WTC11 (cell line): Measurements from ENCODE around the gene MYO18B. TPM values are rescaled to one million over a fixed set of nuclear protein-coding genes. Genes with fewer than 3 reads are reported as not detected.

Source experiments
- ATAC-seq: fragments of 200-7000 bp; cut with Tn5 transposase; 2 replicates; pipeline ENCODE4 v1.10.0; 2021; ENCODE audit warnings: mild to moderate bottlenecking, moderate library complexity
- CTCF ChIA-PET: fragments of 300-600 bp; sonication (Branson Sonifier 250); formaldehyde crosslinking; loops from one replicate; lab custom pipeline; 2021; ENCODE audit warnings: antibody characterized with exemption; lab: Charles Lee
- POLR2A ChIA-PET: fragments of 350-600 bp; sonication (Branson Sonifier 250); formaldehyde crosslinking; loops from one replicate; lab custom pipeline; 2021; ENCODE audit warnings: antibody characterized with exemption; lab: Charles Lee
- DNase-seq: peaks from one replicate; pipeline ENCODE4 v3.0.0; 2021; ENCODE audit warnings: low spot score
- H3K27ac Mint-ChIP-seq: 2 replicates; pipeline ENCODE4 v1.8.0; 2021; ENCODE audit warnings: mixed read lengths
- H3K27me3 Mint-ChIP-seq: 2 replicates; pipeline ENCODE4 v1.8.0; 2021; ENCODE audit warnings: low read depth, mild to moderate bottlenecking, moderate library complexity, mixed read lengths
- H3K36me3 Mint-ChIP-seq: 2 replicates; pipeline ENCODE4 v1.8.0; 2021; ENCODE audit warnings: mixed read lengths
- H3K4me1 Mint-ChIP-seq: 2 replicates; pipeline ENCODE4 v1.8.0; 2022; ENCODE audit warnings: mixed read lengths
- H3K4me3 Mint-ChIP-seq: 2 replicates; pipeline ENCODE4 v1.8.0; 2021; ENCODE audit warnings: mild to moderate bottlenecking, moderate library complexity, mixed read lengths
- H3K9me3 Mint-ChIP-seq: 2 replicates; pipeline ENCODE4 v1.8.0; 2021; ENCODE audit warnings: mixed read lengths
- CREM ChIP-seq: sonication (generic); formaldehyde crosslinking; IDR thresholded peaks from 2 replicates; pipeline ENCODE4 v1.8.1; 2022; ENCODE audit warnings: mild to moderate bottlenecking, missing genetic modification reagents, moderate library complexity
- E2F4 ChIP-seq: sonication (generic); formaldehyde crosslinking; IDR thresholded peaks from 2 replicates; pipeline ENCODE4 v1.8.1; 2022; ENCODE audit warnings: low read depth, mild to moderate bottlenecking, moderate library complexity, missing genetic modification reagents, borderline replicate concordance
- ERG ChIP-seq: fragments of 250-450 bp; sonication (Bioruptor Pico); IDR thresholded peaks from 2 replicates; pipeline ENCODE4 v1.8.0; 2021; ENCODE audit warnings: mild to moderate bottlenecking
- ESRRA ChIP-seq: sonication (generic); formaldehyde crosslinking; IDR thresholded peaks from 2 replicates; pipeline ENCODE4 v1.8.1; 2022; ENCODE audit warnings: mild to moderate bottlenecking, missing genetic modification reagents, borderline replicate concordance
- FOXP4 ChIP-seq: sonication (generic); formaldehyde crosslinking; IDR thresholded peaks from 2 replicates; pipeline ENCODE4 v1.8.0; 2022; ENCODE audit warnings: mild to moderate bottlenecking, missing genetic modification reagents
- IRF2 ChIP-seq: sonication (generic); formaldehyde crosslinking; IDR thresholded peaks from 2 replicates; pipeline ENCODE4 v1.8.0; 2022; ENCODE audit warnings: low read depth, missing genetic modification reagents, borderline replicate concordance
- MLX ChIP-seq: sonication (generic); formaldehyde crosslinking; IDR thresholded peaks from 2 replicates; pipeline ENCODE4 v1.8.1; 2023; ENCODE audit warnings: mild to moderate bottlenecking, missing genetic modification reagents, moderate library complexity
- MYBL2 ChIP-seq: sonication (generic); formaldehyde crosslinking; IDR thresholded peaks from 2 replicates; pipeline ENCODE4 v1.8.1; 2023; ENCODE audit warnings: mild to moderate bottlenecking, moderate library complexity, missing genetic modification reagents
- NR2C2 ChIP-seq: sonication (generic); formaldehyde crosslinking; IDR thresholded peaks from 2 replicates; pipeline ENCODE4 v1.8.0; 2022; ENCODE audit warnings: mild to moderate bottlenecking, missing genetic modification reagents
- TEAD4 ChIP-seq: sonication (generic); formaldehyde crosslinking; IDR thresholded peaks from 2 replicates; pipeline ENCODE4 v1.8.0; 2022; ENCODE audit warnings: mild to moderate bottlenecking, missing genetic modification reagents
- USF2 ChIP-seq: sonication (generic); formaldehyde crosslinking; IDR thresholded peaks from 2 replicates; pipeline ENCODE4 v1.8.1; 2023; ENCODE audit warnings: mild to moderate bottlenecking, missing genetic modification reagents, moderate library complexity
- ZNF317 ChIP-seq: sonication (generic); formaldehyde crosslinking; IDR thresholded peaks from 2 replicates; pipeline ENCODE4 v1.8.1; 2023; ENCODE audit warnings: low read depth, mild to moderate bottlenecking, moderate library complexity, missing genetic modification reagents, borderline replicate concordance
- ZNF416 ChIP-seq: fragments of 250-450 bp; sonication (Bioruptor Pico); IDR thresholded peaks from 2 replicates; pipeline ENCODE4 v1.9.0; 2021; ENCODE audit warnings: mild to moderate bottlenecking, inconsistent platforms
- total RNA-seq: library from RNA; stranded (reverse); gene quantifications from 3 replicates; pipeline ENCODE4 v1.2.3, GENCODE V29; 2021

MYO18B gene
- total RNA-seq, 1 experiment from 2014 or later, result 0.96 TPM

- no peak for TF ChIP-seq USF2 (CRISPR knock-in tag)
- no peak for TF ChIP-seq FOXP4 (CRISPR knock-in tag)
- no peak for TF ChIP-seq MLX (CRISPR knock-in tag)
- TF ChIP-seq MYBL2 (CRISPR knock-in tag), result no peak
- TF ChIP-seq ERG, result no peak
- TF ChIP-seq TEAD4, result no peak
- TF ChIP-seq ESRRA, result no peak
- no peak for TF ChIP-seq CREM (CRISPR knock-in tag)
- TF ChIP-seq IRF2, result no peak
These were observed 13.9 kb upstream of the MYO18B start (continued) for GRCh38 chr22:25728071-25728470.

- Mint-ChIP-seq H3K4me3 (no peak overlapping the region), H3K27me3 (no peaks in the 10 kb centered on the region; the same call in 1 of the 2 replicates), H3K36me3 (no peaks in the 10 kb centered on the region), H3K4me1 (peaks cover 12% of the 10 kb centered on the region), H3K9me3 (no peaks in the 10 kb centered on the region), H3K27ac (no peak overlapping the region; the same call in 1 of the 2 replicates)
- ChIA-PET POLR2A (no interaction called here), CTCF (interaction anchor here (1.3 to 2.1 kb wide), 2 partner anchors 8 to 43 kb away, joined by 3 to 7 read pairs; no protein-coding TSS in a partner anchor)
- TF ChIP-seq IRF2 (no peak), ZNF416 (CRISPR knock-in tag) (no peak), NR2C2 (no peak)
- ATAC-seq (no peak), DNase-seq (no peak)
These were observed 12.7 kb upstream of the MYO18B start for GRCh38 chr22:25729016-25729995.

- TF ChIP-seq ZNF317 (no peak), E2F4 (no peak)
- DNase-seq (no peak), ATAC-seq (no peak)
- H3K27me3 Mint-ChIP-seq, result no peaks in the 10 kb centered on the region; the same call in 1 of the 2 replicates
- POLR2A ChIA-PET, result no interaction called here
- H3K27ac Mint-ChIP-seq, result no peak overlapping the region
- H3K36me3 Mint-ChIP-seq, result no peaks in the 10 kb centered on the region
- CTCF ChIA-PET, result interaction anchor here (1.2 kb wide), 1 partner anchor 37 kb away, joined by 4 read pairs; no protein-coding TSS in a partner anchor
- H3K4me1 Mint-ChIP-seq, result no peaks in the 10 kb centered on the region
- H3K4me3 Mint-ChIP-seq, result no peak overlapping the region
- peaks cover 3% of the 10 kb centered on the region; the same call in 1 of the 2 replicates for H3K9me3 Mint-ChIP-seq
These were observed 6.3 kb upstream of the MYO18B start for GRCh38 chr22:25735650-25736049.
